Loucy (cell line): Measurements from ENCODE around the gene SECISBP2.

Experiments
- H2AFZ ChIP-seq: fragments of 200-600 bp; sonication (generic); 2 replicates; pipeline ENCODE4 v1.6.0; 2016; ENCODE audit warnings: antibody characterized with exemption, mild to moderate bottlenecking, low read length, moderate library complexity
- H3F3A ChIP-seq: fragments of 200-600 bp; 2 replicates; pipeline ENCODE4 v1.6.0; 2016; ENCODE audit warnings: antibody characterized with exemption, low read depth, mild to moderate bottlenecking
- H3K27me3 ChIP-seq: fragments of 200-600 bp; sonication (generic); 2 replicates; pipeline ENCODE4 v1.6.1; 2014; ENCODE audit warnings: low read length, mild to moderate bottlenecking; ENCODE audit not compliant: insufficient read depth, poor library complexity, severe bottlenecking
- H3K36me3 ChIP-seq: fragments of 200-600 bp; sonication (generic); 2 replicates; pipeline ENCODE4 v1.6.1; 2016; ENCODE audit warnings: low read length; ENCODE audit not compliant: insufficient read depth
- H3K4me1 ChIP-seq: fragments of 200-600 bp; sonication (generic); 2 replicates; pipeline ENCODE4 v1.5.1; 2014; ENCODE audit warnings: low read length, mild to moderate bottlenecking; ENCODE audit not compliant: insufficient read depth, poor library complexity, severe bottlenecking
- H3K4me2 ChIP-seq: fragments of 200-600 bp; sonication (generic); 2 replicates; pipeline ENCODE4 v1.6.0; 2014; ENCODE audit warnings: antibody characterized with exemption, low read length, low read depth, mild to moderate bottlenecking; ENCODE audit not compliant: poor library complexity, severe bottlenecking
- H3K4me3 ChIP-seq: fragments of 200-600 bp; sonication (generic); 2 replicates; pipeline ENCODE4 v1.5.1; 2014; ENCODE audit warnings: low read length, mild to moderate bottlenecking, mixed read lengths; ENCODE audit not compliant: poor library complexity, severe bottlenecking
- H3K79me2 ChIP-seq: fragments of 200-600 bp; sonication (generic); 2 replicates; pipeline ENCODE4 v1.6.1; 2014; ENCODE audit warnings: low read length; ENCODE audit not compliant: insufficient read depth
- H3K9ac ChIP-seq: fragments of 200-600 bp; sonication (generic); 2 replicates; pipeline ENCODE4 v1.6.0; 2014; ENCODE audit warnings: mild to moderate bottlenecking, low read depth, low read length, moderate library complexity; ENCODE audit not compliant: poor library complexity, severe bottlenecking
- H3K9me2 ChIP-seq: fragments of 200-600 bp; sonication (generic); replicated peaks from 2 replicates; pipeline ENCODE4 v1.6.1; 2016; ENCODE audit warnings: low read depth, low read length, mixed read lengths
- H3K9me3 ChIP-seq: fragments of 200-600 bp; sonication (generic); 2 replicates; pipeline ENCODE4 v1.6.1; 2014; ENCODE audit warnings: mild to moderate bottlenecking, antibody characterized with exemption, low read length, low read depth; ENCODE audit not compliant: insufficient read depth
- H4K20me1 ChIP-seq: fragments of 200-600 bp; sonication (generic); 2 replicates; pipeline ENCODE4 v1.6.0; 2014; ENCODE audit warnings: antibody characterized with exemption, low read length, mild to moderate bottlenecking; ENCODE audit not compliant: insufficient read depth, poor library complexity, severe bottlenecking
- CTCF ChIP-seq: fragments of 200-600 bp; sonication (generic); conservative IDR thresholded peaks from 2 replicates; pipeline ENCODE4 v1.5.1; 2014; ENCODE audit warnings: mild to moderate bottlenecking, antibody characterized with exemption, low read length
- EZH2phosphoT487 ChIP-seq: fragments of 200-600 bp; IDR thresholded peaks from 2 replicates; pipeline ENCODE4 v1.6.1; 2018; ENCODE audit warnings: antibody characterized with exemption, mild to moderate bottlenecking, moderate library complexity, borderline replicate concordance

The SECISBP2 gene

DNA sequence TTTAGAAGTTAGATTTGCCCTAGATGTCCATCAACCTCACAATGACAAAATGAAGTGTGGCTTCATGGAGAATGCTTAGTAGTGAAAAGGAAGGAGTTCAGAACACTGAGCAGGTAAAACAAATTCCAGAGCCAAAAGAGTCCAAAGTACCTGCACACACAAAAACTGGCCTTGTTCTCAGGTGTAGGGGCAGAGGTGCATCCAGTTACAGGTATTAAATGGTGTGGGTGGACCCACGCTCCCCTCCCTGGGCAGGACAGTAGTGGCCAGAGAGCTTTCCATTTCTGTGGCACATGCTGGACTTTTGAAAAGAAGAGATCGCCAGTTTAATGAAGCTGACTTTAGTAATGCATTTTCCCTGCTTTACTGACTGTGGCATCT, 47.2 kb downstream of the SECISBP2 start:
- Histone ChIP-seq H3K36me3 (peaks cover 23% of the 10 kb centered on the region; the same call in 1 of the 2 replicates), H3K4me1 (peaks cover 5% of the 10 kb centered on the region), H3K4me3 (no peak overlapping the region), H2AFZ (no peak overlapping the region), H3F3A (no peaks in the 10 kb centered on the region), H4K20me1 (no peaks in the 10 kb centered on the region), H3K9me2 (no peaks in the 10 kb centered on the region), H3K9me3 (no peaks in the 10 kb centered on the region), H3K79me2 (no peaks in the 10 kb centered on the region), H3K4me2 (no peak overlapping the region), H3K27me3 (no peaks in the 10 kb centered on the region), H3K9ac (no peak overlapping the region)
- TF ChIP-seq CTCF, result no peak
- no peak for TF ChIP-seq EZH2phosphoT487

DNA sequence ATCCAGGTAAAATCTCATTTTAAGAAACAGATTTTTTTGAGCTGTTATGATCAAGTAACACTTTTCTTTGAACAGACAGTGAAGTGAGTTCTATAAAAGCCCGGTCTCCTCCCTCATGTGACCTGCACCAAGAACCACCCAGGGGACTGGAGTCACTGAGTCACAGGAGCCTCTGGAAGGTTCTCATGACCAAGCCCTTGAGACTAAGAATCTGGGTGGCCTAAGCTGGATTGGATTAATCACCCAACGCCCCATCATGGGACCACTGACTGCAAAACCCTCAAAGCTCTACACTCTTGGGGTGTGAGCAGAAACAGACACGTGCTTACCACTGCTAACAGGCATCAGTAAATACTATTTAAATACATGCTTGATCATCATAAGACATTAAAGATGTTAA, 48.4 kb downstream of the SECISBP2 start:
- Histone ChIP-seq H3K9me3 (no peaks in the 10 kb centered on the region), H3K36me3 (peaks cover 11% of the 10 kb centered on the region; the same call in 1 of the 2 replicates), H2AFZ (no peak overlapping the region), H3K27me3 (no peaks in the 10 kb centered on the region), H3K4me1 (peaks cover 5% of the 10 kb centered on the region), H3K9me2 (no peaks in the 10 kb centered on the region), H3K9ac (no peak overlapping the region), H3F3A (no peaks in the 10 kb centered on the region), H3K4me3 (no peak overlapping the region), H4K20me1 (no peaks in the 10 kb centered on the region), H3K79me2 (no peaks in the 10 kb centered on the region), H3K4me2 (no peak overlapping the region)
- TF ChIP-seq EZH2phosphoT487 (no peak), CTCF (no peak)

- Histone ChIP-seq H3K36me3 (peaks cover 5% of the 10 kb centered on the region; the same call in 1 of the 2 replicates), H3K9me2 (no peaks in the 10 kb centered on the region), H2AFZ (no peak overlapping the region), H4K20me1 (no peaks in the 10 kb centered on the region), H3K9me3 (no peaks in the 10 kb centered on the region), H3K4me3 (no peak overlapping the region), H3K79me2 (no peaks in the 10 kb centered on the region), H3K9ac (no peak overlapping the region), H3K27me3 (no peaks in the 10 kb centered on the region), H3K4me1 (peaks cover 5% of the 10 kb centered on the region), H3F3A (no peaks in the 10 kb centered on the region), H3K4me2 (no peak overlapping the region)
- no peak for TF ChIP-seq CTCF
- no peak for TF ChIP-seq EZH2phosphoT487
Measured at GRCh38 chr9:89367281-89367680, 49.0 kb downstream of the SECISBP2 start.
